Caco-2 (cell line): ENCODE data around the gene ZFC3H1. TPM values are rescaled to one million over a fixed set of nuclear protein-coding genes. Genes with fewer than 3 reads are reported as not detected.
A peak's percentile ranks its signal among the peaks of the same experiment; 100 is the strongest.
"Not testable (repeated sequence)": the region's sequence is repeated elsewhere in the genome, so short reads cannot be mapped to it uniquely, and the experiment has no call there.

Experiments
- BruUV-seq: library from RNA; stranded (reverse); fragments of 400-500 nt; replicated peaks from 2 replicates; lab custom pipeline; 2021; lab: Mats Ljungman, UMichigan
- CTCF ChIA-PET: fragments of 300-600 bp; sonication (Branson Sonifier 250); formaldehyde crosslinking; loops from one replicate; lab custom pipeline; 2022; ENCODE audit warnings: antibody characterized with exemption; lab: Charles Lee
- POLR2A ChIA-PET: fragments of 300-600 bp; sonication (Branson Sonifier 250); formaldehyde crosslinking; loops from one replicate; lab custom pipeline; 2022; ENCODE audit warnings: antibody characterized with exemption; lab: Charles Lee
- DNase-seq, 2 experiments: peaks; one replicate each; pipeline versions ENCODE4 v3.0.0 to v3.0.0-alpha.2; 2020 to 2022
- H3K27me3 ChIP-seq: replicated peaks from 2 replicates; pipeline ENCODE4 v1.6.0; 2011; ENCODE audit warnings: low read length; ENCODE audit not compliant: control insufficient read depth, insufficient read depth
- H3K36me3 ChIP-seq: 2 replicates; pipeline ENCODE4 v1.5.1; 2011; ENCODE audit warnings: low read length; ENCODE audit not compliant: control insufficient read depth, insufficient read depth
- H3K4me1 ChIP-seq: fragments of 250-450 bp; sonication (Bioruptor Pico); 2 replicates; pipeline ENCODE4 v1.5.1; 2020; ENCODE audit warnings: mild to moderate bottlenecking
- H3K4me3 ChIP-seq: 2 replicates; pipeline ENCODE4 v1.5.1; 2011; ENCODE audit warnings: low read depth, mild to moderate bottlenecking, control low read depth, low read length
- H3K9me3 ChIP-seq: fragments of 250-450 bp; sonication (Bioruptor Pico); 2 replicates; pipeline ENCODE4 v1.5.1; 2020; ENCODE audit warnings: mild to moderate bottlenecking, moderate library complexity
- H3K27ac Mint-ChIP-seq: one replicate; pipeline ENCODE4 v1.8.0; 2022; ENCODE audit warnings: mixed read lengths; ENCODE audit not compliant: unreplicated experiment
- H3K27me3 Mint-ChIP-seq: one replicate; pipeline ENCODE4 v1.8.0; 2022; ENCODE audit warnings: mixed read lengths; ENCODE audit not compliant: insufficient read depth, unreplicated experiment
- H3K36me3 Mint-ChIP-seq: one replicate; pipeline ENCODE4 v1.8.0; 2022; ENCODE audit warnings: mild to moderate bottlenecking, mixed read lengths; ENCODE audit not compliant: insufficient read depth, unreplicated experiment
- H3K4me1 Mint-ChIP-seq: one replicate; pipeline ENCODE4 v1.8.0; 2022; ENCODE audit warnings: low read depth, mixed read lengths; ENCODE audit not compliant: unreplicated experiment
- H3K4me3 Mint-ChIP-seq: one replicate; pipeline ENCODE4 v1.8.0; 2022; ENCODE audit warnings: mild to moderate bottlenecking, moderate library complexity, mixed read lengths; ENCODE audit not compliant: unreplicated experiment
- H3K9me3 Mint-ChIP-seq: one replicate; pipeline ENCODE4 v1.8.0; 2022; ENCODE audit warnings: mixed read lengths; ENCODE audit not compliant: unreplicated experiment
- CTCF ChIP-seq, 2 experiments: fragments of 200-600 bp in 1 of 2; IDR thresholded peaks; 1 replicate in 1 of 2; 2 replicates in 1 of 2; pipeline versions ENCODE4 v1.5.1 to v1.8.0; 2011 to 2022; ENCODE audit warnings: antibody characterized with exemption in 1 of 2, control low read depth in 1 of 2, inconsistent platforms in 1 of 2, low read depth in 1 of 2, low read length in 1 of 2, mild to moderate bottlenecking in 1 of 2, moderate library complexity in 1 of 2; ENCODE audit not compliant: insufficient read depth in 1 of 2, severe bottlenecking in 1 of 2, unreplicated experiment in 1 of 2
- intact Hi-C: fragments of 100-400 bp; cut with micrococcal nuclease; formaldehyde crosslinking; loops from one replicate; pipeline ENCODE4 v1.10.0; 2022; ENCODE audit not compliant: unreplicated experiment
- total RNA-seq: library from RNA; stranded (reverse); gene quantifications from 2 replicates; pipeline ENCODE4 v1.2.3, GENCODE V29; 2022

Gene ZFC3H1
- total RNA-seq, 1 experiment from 2014 or later = 48.7 TPM

- POLR2A ChIA-PET = no interaction called here
- Mint-ChIP-seq H3K36me3 (no peaks in the 10 kb centered on the region), H3K9me3 (no peaks in the 10 kb centered on the region), H3K27me3 (no peaks in the 10 kb centered on the region), H3K4me3 (no peak overlapping the region), H3K27ac (no peak overlapping the region), H3K4me1 (no peaks in the 10 kb centered on the region)
- Histone ChIP-seq H3K4me3 (no peak overlapping the region), H3K9me3 (no peaks in the 10 kb centered on the region), H3K4me1 (no peaks in the 10 kb centered on the region), H3K36me3 (no peaks in the 10 kb centered on the region; the same call in 1 of the 2 replicates), H3K27me3 (no peaks in the 10 kb centered on the region)
- no TSS peak for BruUV-seq
- no peak for TF ChIP-seq CTCF (IDR thresholded peaks at IDR 0.05; ENCODE audit: insufficient read depth in 1 of 2, low read depth in 1 of 2, low read length in 1 of 2, severe bottlenecking in 1 of 2, unreplicated experiment in 1 of 2)
- CTCF ChIA-PET = no interaction called here
- intact Hi-C loops = no loop called here
- DNase-seq = no peak
These were observed 28.0 kb upstream of the ZFC3H1 start for GRCh38 chr12:71691504-71692129.

- no peak for TF ChIP-seq CTCF (IDR thresholded peaks at IDR 0.05; ENCODE audit: insufficient read depth in 1 of 2, low read depth in 1 of 2, low read length in 1 of 2, severe bottlenecking in 1 of 2, unreplicated experiment in 1 of 2)
- DNase-seq = no peak
- no peaks in the 10 kb centered on the region for H3K4me1 Mint-ChIP-seq
- H3K9me3 Mint-ChIP-seq = no peaks in the 10 kb centered on the region
- ChIA-PET POLR2A (no interaction called here), CTCF (no interaction called here)
- no TSS peak for BruUV-seq
- no peaks in the 10 kb centered on the region for H3K27me3 Mint-ChIP-seq
- no peak overlapping the region for H3K4me3 Mint-ChIP-seq
- H3K4me1 ChIP-seq = no peaks in the 10 kb centered on the region
- H3K27me3 ChIP-seq = no peaks in the 10 kb centered on the region
- no peak overlapping the region for H3K27ac Mint-ChIP-seq
- no peak overlapping the region for H3K4me3 ChIP-seq
- no peaks in the 10 kb centered on the region for H3K36me3 ChIP-seq
- intact Hi-C loops = no loop called here
- no peaks in the 10 kb centered on the region for H3K36me3 Mint-ChIP-seq
- H3K9me3 ChIP-seq = no peaks in the 10 kb centered on the region
These were observed 25.4 kb upstream of the ZFC3H1 start for GRCh38 chr12:71688961-71689570.

- not testable (repeated sequence) for H3K27ac Mint-ChIP-seq, H3K27me3 ChIP-seq, H3K36me3 Mint-ChIP-seq, H3K4me1 ChIP-seq, BruUV-seq, H3K36me3 ChIP-seq, H3K4me1 Mint-ChIP-seq, H3K27me3 Mint-ChIP-seq, DNase-seq, H3K9me3 Mint-ChIP-seq, H3K9me3 ChIP-seq
- POLR2A ChIA-PET = interaction anchor here (0.7 to 1.9 kb wide), 2 partner anchors 21 to 67 kb away, joined by 3 to 9 read pairs; partner anchors contain the start of gene RAB21
- peak overlapping the region; percentile 46; the same call in 1 of the 2 replicates for H3K4me3 ChIP-seq
- CTCF ChIA-PET = interaction anchor here (2.1 to 4.3 kb wide), 2 partner anchors 51 to 60 kb away, joined by 7 to 49 read pairs; no protein-coding TSS in a partner anchor
- H3K4me3 Mint-ChIP-seq = peak overlapping the region; percentile 97
- intact Hi-C loops = loop anchor here (2.0 kb wide), 2 partner anchors 24 to 48 kb away; no protein-coding TSS in a partner anchor
These were observed 23.5 kb upstream of the ZFC3H1 start for GRCh38 chr12:71687172-71687571.
